Parathyroid adenoma (tissue), 2 donors: ENCODE results near the gene KRTAP5-6.

Experiments
- H2AFZ ChIP-seq: fragments of 300-600 bp; sonication (generic); one replicate; pipeline ENCODE4 v1.7.0; 2017; ENCODE audit warnings: antibody characterized with exemption, mild to moderate bottlenecking
- H3K27ac ChIP-seq: fragments of 300-600 bp; sonication (generic); one replicate; pipeline ENCODE4 v1.7.0; 2017
- H3K27me3 ChIP-seq: fragments of 300-600 bp; sonication (generic); one replicate; pipeline ENCODE4 v1.7.0; 2017; ENCODE audit warnings: low read length; ENCODE audit not compliant: control insufficient read depth, insufficient read depth
- H3K36me3 ChIP-seq: fragments of 300-600 bp; sonication (generic); one replicate; pipeline ENCODE4 v1.7.0; 2017; ENCODE audit warnings: low read length; ENCODE audit not compliant: control insufficient read depth, insufficient read depth
- H3K4me1 ChIP-seq: fragments of 300-600 bp; sonication (generic); one replicate; pipeline ENCODE4 v1.7.0; 2017; ENCODE audit warnings: control low read depth
- H3K4me2 ChIP-seq: fragments of 300-600 bp; sonication (generic); one replicate; pipeline ENCODE4 v1.7.0; 2017; ENCODE audit warnings: low read length
- H3K4me3 ChIP-seq: fragments of 300-600 bp; sonication (generic); one replicate; pipeline ENCODE4 v1.7.0; 2017; ENCODE audit warnings: low read depth, low read length
- H3K79me2 ChIP-seq: fragments of 300-600 bp; sonication (generic); one replicate; pipeline ENCODE4 v1.7.0; 2017; ENCODE audit warnings: control low read depth
- H3K9ac ChIP-seq: fragments of 300-600 bp; sonication (generic); one replicate; pipeline ENCODE4 v1.7.0; 2017; ENCODE audit warnings: mild to moderate bottlenecking
- H3K9me3 ChIP-seq: fragments of 300-600 bp; sonication (generic); one replicate; pipeline ENCODE4 v1.7.0; 2017; ENCODE audit warnings: low read length; ENCODE audit not compliant: control insufficient read depth
- CTCF ChIP-seq: fragments of 300-600 bp; sonication (generic); IDR thresholded peaks from one replicate; pipeline ENCODE4 v1.7.0; 2017; ENCODE audit warnings: antibody characterized with exemption, mild to moderate bottlenecking
- donor health status: primary hyperparathyroidism.

Gene KRTAP5-6

GRCh38 chr11:1727096-1727690, 30.2 kb downstream of the KRTAP5-6 start:
- Histone ChIP-seq H3K79me2 (no peaks in the 10 kb centered on the region), H2AFZ (no peak overlapping the region), H3K27me3 (no peaks in the 10 kb centered on the region), H3K4me2 (no peak overlapping the region), H3K9me3 (no peaks in the 10 kb centered on the region), H3K9ac (no peak overlapping the region), H3K36me3 (no peaks in the 10 kb centered on the region), H3K4me3 (no peak overlapping the region), H3K27ac (no peak overlapping the region), H3K4me1 (no peaks in the 10 kb centered on the region)
- TF ChIP-seq CTCF = no peak

DNA sequence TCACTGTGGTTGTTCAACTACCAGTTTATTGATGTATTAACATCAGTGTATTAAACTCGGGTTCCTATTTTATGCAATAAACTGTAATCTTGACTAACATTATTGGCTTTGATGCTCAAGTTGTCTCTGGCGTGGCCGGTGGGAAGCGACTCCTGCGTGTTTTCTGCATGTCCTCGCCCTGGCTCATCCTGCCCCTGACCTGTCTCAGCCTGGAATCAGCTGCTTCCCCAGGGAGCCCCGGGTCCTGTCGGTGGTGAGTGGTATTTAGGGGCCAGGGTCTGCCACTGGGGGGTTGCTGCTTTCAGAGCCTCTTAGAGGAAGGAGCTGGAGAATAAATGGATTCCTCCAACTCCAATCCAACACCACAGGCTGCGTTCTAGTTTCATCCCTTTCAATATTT, 30.9 kb downstream of the KRTAP5-6 start:
- Histone ChIP-seq H3K27ac (no peak overlapping the region), H3K4me2 (no peak overlapping the region), H3K4me3 (no peak overlapping the region), H2AFZ (no peak overlapping the region), H3K9ac (no peak overlapping the region), H3K79me2 (no peaks in the 10 kb centered on the region), H3K4me1 (no peaks in the 10 kb centered on the region), H3K9me3 (no peaks in the 10 kb centered on the region), H3K27me3 (no peaks in the 10 kb centered on the region), H3K36me3 (no peaks in the 10 kb centered on the region)
- TF ChIP-seq CTCF = no peak

GRCh38 chr11:1728301-1728700, 31.3 kb downstream of the KRTAP5-6 start:
- no peak overlapping the region for H2AFZ ChIP-seq
- no peaks in the 10 kb centered on the region for H3K36me3 ChIP-seq
- no peaks in the 10 kb centered on the region for H3K9me3 ChIP-seq
- H3K79me2 ChIP-seq = no peaks in the 10 kb centered on the region
- no peak overlapping the region for H3K4me3 ChIP-seq
- no peak overlapping the region for H3K27ac ChIP-seq
- H3K4me2 ChIP-seq = no peak overlapping the region
- H3K9ac ChIP-seq = no peak overlapping the region
- no peaks in the 10 kb centered on the region for H3K27me3 ChIP-seq
- no peaks in the 10 kb centered on the region for H3K4me1 ChIP-seq
- TF ChIP-seq CTCF = no peak

DNA sequence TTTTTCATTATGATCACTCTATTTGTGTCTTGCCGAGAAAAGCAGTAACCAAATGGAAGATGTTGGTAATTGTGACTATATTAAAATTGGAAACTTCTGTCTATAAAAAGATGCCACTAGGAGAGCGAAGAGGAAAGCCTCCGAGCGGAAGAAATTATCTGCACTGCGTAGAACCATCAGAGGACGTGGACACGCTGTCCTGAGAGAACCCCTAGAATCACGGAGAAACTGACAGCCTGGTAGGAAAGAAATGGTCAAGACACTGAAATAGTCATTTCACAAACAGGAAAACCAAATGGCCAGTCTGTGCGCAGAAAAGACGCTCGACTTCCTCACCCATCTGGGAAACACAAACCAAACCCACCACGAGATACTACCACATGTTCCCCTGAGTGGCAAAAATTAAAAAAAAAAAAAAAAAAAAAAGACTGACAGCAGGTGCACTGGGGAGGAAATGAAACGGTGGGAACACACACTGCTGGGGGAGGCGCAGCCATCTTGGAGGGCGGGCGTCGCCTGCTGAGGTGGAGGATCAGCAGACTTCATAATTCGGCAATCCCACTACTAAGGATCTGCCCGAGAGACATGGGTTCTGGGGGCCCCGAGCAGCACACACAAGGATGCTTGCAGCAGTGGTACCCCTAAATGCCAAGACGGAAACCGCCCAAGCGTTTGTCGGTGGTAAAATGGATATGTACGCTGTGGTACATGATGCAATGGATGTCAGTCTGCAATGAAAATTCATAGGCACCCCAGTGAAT, 32.1 kb downstream of the KRTAP5-6 start:
- Histone ChIP-seq H3K9ac (no peak overlapping the region), H3K36me3 (no peaks in the 10 kb centered on the region), H3K4me3 (no peak overlapping the region), H3K27ac (no peak overlapping the region), H3K4me1 (no peaks in the 10 kb centered on the region), H3K27me3 (no peaks in the 10 kb centered on the region), H3K79me2 (no peaks in the 10 kb centered on the region), H3K9me3 (no peaks in the 10 kb centered on the region), H2AFZ (no peak overlapping the region), H3K4me2 (no peak overlapping the region)
- TF ChIP-seq CTCF = no peak

- H2AFZ ChIP-seq = no peak overlapping the region
- TF ChIP-seq CTCF = no peak
- no peak overlapping the region for H3K27ac ChIP-seq
- no peak overlapping the region for H3K4me3 ChIP-seq
- no peaks in the 10 kb centered on the region for H3K27me3 ChIP-seq
- H3K4me1 ChIP-seq = no peaks in the 10 kb centered on the region
- no peak overlapping the region for H3K4me2 ChIP-seq
- no peak overlapping the region for H3K9ac ChIP-seq
- H3K9me3 ChIP-seq = no peaks in the 10 kb centered on the region
- no peaks in the 10 kb centered on the region for H3K36me3 ChIP-seq
- no peaks in the 10 kb centered on the region for H3K79me2 ChIP-seq
Measured at GRCh38 chr11:1729692-1730011, 32.7 kb downstream of the KRTAP5-6 start.
